Stimulated activated CD4-positive, alpha-beta T cell treated with anti-CD3 and anti-CD28 coated beads, TNF-alpha, amount 100 ng/mL, for 24 hours (primary cell): ENCODE data around the gene ISX.

Experiments
- DNase-seq, 3 experiments: peaks; one replicate each; pipeline ENCODE4 v3.0.0-alpha.2; 2020; ENCODE audit warnings: low read depth in 3 of 3

ISX gene

DNA sequence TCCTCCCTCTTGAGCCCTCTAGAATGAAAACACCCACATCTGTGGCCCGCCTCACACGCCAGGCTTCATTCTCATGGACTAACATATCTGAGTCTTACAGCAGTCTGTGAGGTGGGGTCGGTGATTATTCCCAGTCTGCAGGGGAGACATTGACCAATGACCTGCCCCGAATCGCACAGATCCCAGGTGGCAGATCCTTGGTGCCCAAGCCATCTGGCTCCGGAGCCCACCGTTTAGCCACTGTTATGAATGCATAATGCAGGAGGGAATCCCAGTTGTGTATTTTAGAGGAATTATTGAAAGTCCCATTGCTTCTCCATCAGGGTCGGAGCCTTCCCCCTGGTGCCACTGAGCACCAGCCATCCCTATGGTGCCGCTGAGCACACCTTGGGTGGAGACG lies 47.4 kb downstream of the ISX start:
- DNase-seq = no peak

DNA sequence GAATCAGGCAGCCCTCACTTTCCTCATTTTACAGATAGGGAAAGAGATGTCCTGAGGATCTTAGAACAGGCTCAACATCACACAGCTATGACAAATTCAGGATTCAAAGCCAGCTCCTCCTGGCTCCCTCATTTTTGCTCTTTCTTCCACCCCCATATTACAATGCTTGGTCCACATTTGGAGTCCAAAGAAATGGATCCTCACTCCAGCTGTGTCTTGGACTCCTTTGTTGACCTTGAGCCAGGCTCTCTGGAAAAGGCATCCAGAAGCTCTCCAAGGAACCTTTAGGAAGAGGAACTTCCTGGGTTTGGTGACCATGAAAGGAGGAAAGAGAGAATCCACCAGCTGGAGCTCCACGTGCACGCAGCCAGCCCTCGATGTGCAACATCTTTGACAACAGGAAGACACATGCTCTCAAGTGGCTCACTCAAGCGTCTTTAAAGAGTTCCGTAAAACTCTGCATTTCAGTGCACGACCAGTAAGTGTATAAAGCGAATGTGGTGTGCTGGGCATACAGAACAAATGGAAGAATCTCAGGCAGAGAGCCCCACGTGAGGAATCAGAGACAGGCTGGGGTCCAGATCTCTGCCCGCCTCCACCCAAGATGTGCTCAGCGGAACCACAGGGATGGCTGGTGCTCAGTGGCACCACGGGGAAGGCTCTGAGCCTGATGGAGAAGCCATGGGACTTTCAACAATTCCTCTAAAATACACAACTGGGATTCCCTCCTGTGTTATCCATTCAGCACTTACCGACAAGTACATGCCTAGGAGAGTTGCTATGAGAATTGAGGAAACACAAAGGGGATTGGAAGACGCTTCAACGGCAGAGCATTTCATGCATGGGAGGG lies 48.4 kb downstream of the ISX start:
- DNase-seq = no peak

DNA sequence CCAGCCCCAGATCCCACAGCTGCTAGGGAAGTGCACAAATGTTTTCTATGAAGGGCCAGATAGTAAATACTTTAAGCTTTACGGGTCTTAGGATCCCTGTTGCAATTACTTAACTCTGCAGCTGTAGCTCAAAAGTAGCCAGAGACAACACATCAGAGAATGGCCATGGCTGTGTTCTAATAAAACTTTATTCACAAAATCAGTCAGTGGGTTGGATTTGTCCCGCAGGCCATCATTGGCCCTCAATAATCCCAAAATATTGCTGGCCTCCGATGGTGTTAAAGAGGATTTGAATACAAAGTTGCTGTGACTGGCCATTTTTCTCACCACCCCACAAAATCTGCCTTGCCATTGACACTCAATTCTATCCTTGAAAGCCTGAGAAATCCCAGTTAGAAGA lies 49.6 kb downstream of the ISX start:
- DNase-seq = no peak

- no peak for DNase-seq
Measured at GRCh38 chr22:35116269-35116668, 50.3 kb downstream of the ISX start.

- no peak for DNase-seq
Measured at GRCh38 chr22:35116817-35117216, 50.9 kb downstream of the ISX start.

GRCh38 chr22:35119494-35119893 lies 53.5 kb downstream of the ISX start:
- DNase-seq = no peak

DNA sequence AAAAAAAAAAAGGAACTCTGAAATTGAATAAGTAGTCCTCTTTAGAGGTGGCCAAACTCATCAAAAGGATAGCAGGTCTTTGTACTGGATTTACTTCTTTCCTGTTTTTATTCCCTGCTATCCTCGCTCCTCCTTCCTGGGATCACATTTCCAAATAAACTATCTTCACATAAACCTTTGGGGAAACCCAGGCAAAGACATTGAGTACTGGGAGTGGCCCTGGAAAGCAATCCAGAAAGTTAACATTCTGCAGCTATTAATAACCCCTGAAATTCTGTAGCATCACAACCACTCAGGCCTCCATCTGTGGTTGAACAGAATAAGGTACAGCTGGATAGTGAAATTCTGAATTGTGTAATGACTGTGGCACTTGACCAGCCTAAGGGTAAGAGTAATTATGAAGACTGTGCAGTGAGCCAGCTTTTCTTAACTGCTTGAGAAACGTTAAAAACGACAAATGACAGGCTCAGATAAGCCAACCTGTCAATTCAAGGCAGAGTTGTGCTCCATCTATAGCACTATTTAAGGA lies 58.8 kb downstream of the ISX start:
- DNase-seq = no peak

DNA sequence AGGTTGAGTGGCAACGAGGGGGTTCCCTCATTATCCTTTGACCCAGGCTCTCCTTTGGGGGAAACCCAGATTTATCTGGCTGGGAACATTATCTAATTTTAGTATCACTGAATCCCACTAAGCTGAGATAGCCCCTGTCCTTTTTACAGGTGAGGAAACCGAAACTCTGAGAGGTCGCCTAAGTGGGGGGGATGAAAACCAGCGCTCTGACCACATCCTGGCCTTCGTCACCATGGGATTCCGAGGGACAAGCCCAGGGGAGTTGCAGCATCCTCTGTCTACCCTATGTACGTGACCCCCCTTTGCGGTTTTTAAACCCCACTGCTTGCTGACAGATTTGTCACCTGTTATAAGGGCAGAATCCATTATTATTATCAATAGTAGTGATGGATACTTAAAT lies 61.0 kb downstream of the ISX start:
- no peak for DNase-seq

- no peak for DNase-seq
Measured at GRCh38 chr22:35128637-35129036, 62.7 kb downstream of the ISX start.

- no peak for DNase-seq
Measured at GRCh38 chr22:35131525-35132000, 65.6 kb downstream of the ISX start.

GRCh38 chr22:35132568-35132967 lies 66.6 kb downstream of the ISX start:
- DNase-seq = no peak

- no peak for DNase-seq
Measured at GRCh38 chr22:35133702-35134380, 67.9 kb downstream of the ISX start.

GRCh38 chr22:35134637-35135036 lies 68.7 kb downstream of the ISX start:
- no peak for DNase-seq

DNA sequence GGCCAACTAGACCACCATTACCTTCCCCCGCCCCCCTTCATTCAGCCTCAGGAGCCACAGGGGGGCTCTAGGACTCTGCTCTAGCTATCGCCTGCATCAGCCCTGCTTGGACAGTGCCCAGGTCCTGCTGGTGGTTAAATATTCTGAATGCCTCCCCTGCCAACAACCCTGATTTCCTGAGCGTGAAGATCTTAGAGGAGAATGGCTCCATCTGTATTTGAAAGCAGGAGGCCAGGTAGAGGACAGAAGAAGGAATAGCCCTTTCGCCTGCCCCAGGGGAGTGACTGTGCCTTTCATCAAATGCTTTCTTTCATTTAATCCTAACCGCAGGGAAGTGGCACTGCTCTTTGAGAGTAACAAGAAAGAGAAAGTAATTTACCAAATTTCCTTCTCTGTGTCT lies 69.2 kb downstream of the ISX start:
- DNase-seq = no peak
